ENCODE results near the gene S100A8. TPM values are rescaled to one million over a fixed set of nuclear protein-coding genes. Genes with fewer than 3 reads are reported as not detected.

Gene S100A8
- polyA plus RNA-seq, 1 experiment = not detected

GRCh38 chr1:153362187-153362775 is 28.6 kb downstream of the S100A8 start:
- H3K4me3 ChIP-seq (ENCODE audit: low read depth, low read length) = no peak overlapping the region
- CTCF ChIA-PET = interaction anchor here (4.9 kb wide), 1 partner anchor 9 kb away, joined by 27 read pairs; no protein-coding TSS in a partner anchor
- H3K27me3 ChIP-seq (ENCODE audit: control insufficient read depth, insufficient read depth, low read length) = peaks cover 8% of the 10 kb centered on the region
- no peak for DNase-seq (ENCODE audit: low read depth, low spot score)
- no peak for TF ChIP-seq CTCF (IDR thresholded peaks at IDR 0.05; ENCODE audit: low read depth, low read length)
- POLR2A ChIA-PET = no interaction called here
- H3K27ac ChIP-seq (ENCODE audit: low read depth, low read length) = no peak overlapping the region
- no peaks in the 10 kb centered on the region for H3K9me3 ChIP-seq (ENCODE audit: control insufficient read depth, insufficient read depth, low read length)

DNA sequence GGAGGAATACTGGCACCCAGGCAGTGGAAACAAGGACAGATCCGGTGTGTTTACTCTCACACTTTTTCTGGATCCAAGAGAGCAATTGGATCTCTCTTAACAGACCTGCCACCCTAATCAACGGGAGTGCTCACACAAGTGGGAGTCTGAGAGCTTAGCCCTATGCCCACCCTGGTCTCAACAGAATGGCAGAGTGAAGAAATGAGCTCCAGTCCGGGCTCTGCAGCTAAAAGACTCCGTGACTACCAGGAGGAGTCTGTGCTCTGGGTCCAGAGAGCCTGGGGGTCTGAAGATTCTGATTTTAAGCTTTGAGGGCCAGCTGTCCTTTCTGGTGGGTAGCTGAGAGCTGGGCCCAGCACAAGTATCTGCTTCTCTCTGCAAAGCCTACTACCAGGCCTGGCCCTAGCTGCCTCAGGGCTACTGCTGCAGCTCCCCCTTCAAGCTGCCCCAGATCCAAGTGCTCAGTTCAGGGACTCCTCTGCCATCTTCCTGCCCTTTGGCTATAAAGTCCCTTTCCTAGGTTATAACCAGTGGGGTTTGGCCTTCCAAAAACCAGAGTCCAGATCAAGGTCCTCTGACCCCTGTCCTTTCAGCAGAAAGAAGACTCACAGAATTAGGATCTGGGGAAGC is 29.3 kb downstream of the S100A8 start:
- Histone ChIP-seq H3K27ac (ENCODE audit: low read depth, low read length) (no peak overlapping the region), H3K4me3 (ENCODE audit: low read depth, low read length) (no peak overlapping the region), H3K9me3 (ENCODE audit: control insufficient read depth, insufficient read depth, low read length) (no peaks in the 10 kb centered on the region), H3K27me3 (ENCODE audit: control insufficient read depth, insufficient read depth, low read length) (peaks cover 8% of the 10 kb centered on the region)
- POLR2A ChIA-PET = no interaction called here
- no peak for DNase-seq (ENCODE audit: low read depth, low spot score)
- TF ChIP-seq CTCF (IDR thresholded peaks at IDR 0.05; ENCODE audit: low read depth, low read length) = no peak
- CTCF ChIA-PET = interaction anchor here (4.9 kb wide), 1 partner anchor 8 kb away, joined by 27 read pairs; no protein-coding TSS in a partner anchor

DNA sequence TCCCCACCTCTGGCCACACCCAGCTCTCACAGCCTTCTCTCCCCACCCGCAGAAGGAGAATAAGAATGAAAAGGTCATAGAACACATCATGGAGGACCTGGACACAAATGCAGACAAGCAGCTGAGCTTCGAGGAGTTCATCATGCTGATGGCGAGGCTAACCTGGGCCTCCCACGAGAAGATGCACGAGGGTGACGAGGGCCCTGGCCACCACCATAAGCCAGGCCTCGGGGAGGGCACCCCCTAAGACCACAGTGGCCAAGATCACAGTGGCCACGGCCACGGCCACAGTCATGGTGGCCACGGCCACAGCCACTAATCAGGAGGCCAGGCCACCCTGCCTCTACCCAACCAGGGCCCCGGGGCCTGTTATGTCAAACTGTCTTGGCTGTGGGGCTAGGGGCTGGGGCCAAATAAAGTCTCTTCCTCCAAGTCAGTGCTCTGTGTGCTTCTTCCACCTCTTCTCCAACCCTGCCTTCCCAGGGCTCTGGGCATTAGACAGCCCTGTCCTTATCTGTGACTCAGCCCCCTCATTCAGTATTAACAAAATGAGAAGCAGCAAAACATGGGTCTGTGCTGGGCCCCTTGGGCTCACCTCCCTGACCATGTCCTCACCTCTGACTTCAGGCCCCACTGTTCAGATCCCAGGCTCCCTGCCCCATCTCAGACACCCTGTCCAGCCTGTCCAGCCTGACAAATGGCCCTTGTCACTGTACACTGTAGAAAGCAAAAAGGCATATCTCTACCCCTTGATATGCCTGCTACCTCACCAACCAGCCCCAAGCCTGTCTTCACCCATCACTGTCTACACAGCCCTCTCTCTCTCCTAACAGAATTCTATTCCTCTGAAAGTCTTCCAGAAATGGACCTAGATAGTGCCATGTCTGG is 30.0 kb downstream of the S100A8 start:
- ChIA-PET CTCF (interaction anchor here (0.9 to 1.3 kb wide), 2 partner anchors 106 to 134 kb away, joined by 3 read pairs; no protein-coding TSS in a partner anchor), POLR2A (no interaction called here)
- Histone ChIP-seq H3K4me3 (ENCODE audit: low read depth, low read length) (no peak overlapping the region), H3K27me3 (ENCODE audit: control insufficient read depth, insufficient read depth, low read length) (peaks cover 8% of the 10 kb centered on the region), H3K9me3 (ENCODE audit: control insufficient read depth, insufficient read depth, low read length) (no peaks in the 10 kb centered on the region), H3K27ac (ENCODE audit: low read depth, low read length) (no peak overlapping the region)
- DNase-seq (ENCODE audit: low read depth, low spot score) = no peak
- TF ChIP-seq CTCF (IDR thresholded peaks at IDR 0.05; ENCODE audit: low read depth, low read length) = no peak

- no peak for TF ChIP-seq CTCF (IDR thresholded peaks at IDR 0.05; ENCODE audit: low read depth, low read length)
- Histone ChIP-seq H3K27ac (ENCODE audit: low read depth, low read length) (no peak overlapping the region), H3K9me3 (ENCODE audit: control insufficient read depth, insufficient read depth, low read length) (peaks cover 2% of the 10 kb centered on the region; the same call in 1 of the 2 replicates), H3K4me3 (ENCODE audit: low read depth, low read length) (no peak overlapping the region), H3K27me3 (ENCODE audit: control insufficient read depth, insufficient read depth, low read length) (peaks cover 6% of the 10 kb centered on the region)
- ChIA-PET POLR2A (no interaction called here), CTCF (interaction anchor here (0.9 to 1.3 kb wide), 2 partner anchors 106 to 134 kb away, joined by 3 read pairs; no protein-coding TSS in a partner anchor)
- no peak for DNase-seq (ENCODE audit: low read depth, low spot score)
Measured at GRCh38 chr1:153360190-153360589, 30.7 kb downstream of the S100A8 start.
